WTC11 (cell line): Measurements from ENCODE around the gene PLCD1. TPM values are rescaled to one million over a fixed set of nuclear protein-coding genes. Genes with fewer than 3 reads are reported as not detected.

Experiments
- ATAC-seq: fragments of 200-7000 bp; cut with Tn5 transposase; 2 replicates; pipeline ENCODE4 v1.10.0; 2021; ENCODE audit warnings: mild to moderate bottlenecking, moderate library complexity
- CTCF ChIA-PET: fragments of 300-600 bp; sonication (Branson Sonifier 250); formaldehyde crosslinking; loops from one replicate; lab custom pipeline; 2021; ENCODE audit warnings: antibody characterized with exemption; lab: Charles Lee
- POLR2A ChIA-PET: fragments of 350-600 bp; sonication (Branson Sonifier 250); formaldehyde crosslinking; loops from one replicate; lab custom pipeline; 2021; ENCODE audit warnings: antibody characterized with exemption; lab: Charles Lee
- DNase-seq: peaks from one replicate; pipeline ENCODE4 v3.0.0; 2021; ENCODE audit warnings: low spot score
- H3K27ac Mint-ChIP-seq: 2 replicates; pipeline ENCODE4 v1.8.0; 2021; ENCODE audit warnings: mixed read lengths
- H3K27me3 Mint-ChIP-seq: 2 replicates; pipeline ENCODE4 v1.8.0; 2021; ENCODE audit warnings: low read depth, mild to moderate bottlenecking, moderate library complexity, mixed read lengths
- H3K36me3 Mint-ChIP-seq: 2 replicates; pipeline ENCODE4 v1.8.0; 2021; ENCODE audit warnings: mixed read lengths
- H3K4me1 Mint-ChIP-seq: 2 replicates; pipeline ENCODE4 v1.8.0; 2022; ENCODE audit warnings: mixed read lengths
- H3K4me3 Mint-ChIP-seq: 2 replicates; pipeline ENCODE4 v1.8.0; 2021; ENCODE audit warnings: mild to moderate bottlenecking, moderate library complexity, mixed read lengths
- H3K9me3 Mint-ChIP-seq: 2 replicates; pipeline ENCODE4 v1.8.0; 2021; ENCODE audit warnings: mixed read lengths
- ARID4B ChIP-seq: sonication (generic); formaldehyde crosslinking; IDR thresholded peaks from 2 replicates; pipeline ENCODE4 v1.8.0; 2023; ENCODE audit warnings: missing genetic modification reagents, mild to moderate bottlenecking, borderline replicate concordance
- CREM ChIP-seq: sonication (generic); formaldehyde crosslinking; IDR thresholded peaks from 2 replicates; pipeline ENCODE4 v1.8.1; 2022; ENCODE audit warnings: mild to moderate bottlenecking, missing genetic modification reagents, moderate library complexity
- EMX1 ChIP-seq: fragments of 250-450 bp; sonication (Bioruptor Pico); IDR thresholded peaks from 2 replicates; pipeline ENCODE4 v1.8.0; 2021; ENCODE audit warnings: mild to moderate bottlenecking
- JUN ChIP-seq: sonication (generic); formaldehyde crosslinking; IDR thresholded peaks from 2 replicates; pipeline ENCODE4 v1.8.0; 2023; ENCODE audit warnings: mild to moderate bottlenecking, missing genetic modification reagents
- MLX ChIP-seq: sonication (generic); formaldehyde crosslinking; IDR thresholded peaks from 2 replicates; pipeline ENCODE4 v1.8.1; 2023; ENCODE audit warnings: mild to moderate bottlenecking, missing genetic modification reagents, moderate library complexity
- NFYB ChIP-seq: sonication (generic); formaldehyde crosslinking; conservative IDR thresholded peaks from 2 replicates; pipeline ENCODE4 v1.8.0; 2022; ENCODE audit warnings: low read depth, missing genetic modification reagents
- SMAD4 ChIP-seq: sonication (generic); formaldehyde crosslinking; IDR thresholded peaks from 2 replicates; pipeline ENCODE4 v1.8.0; 2022; ENCODE audit warnings: mild to moderate bottlenecking, missing genetic modification reagents
- TCF7 ChIP-seq: sonication (generic); formaldehyde crosslinking; IDR thresholded peaks from 2 replicates; pipeline ENCODE4 v1.8.0; 2022; ENCODE audit warnings: mild to moderate bottlenecking, low read depth, missing genetic modification reagents, moderate library complexity
- USF1 ChIP-seq: sonication (generic); formaldehyde crosslinking; IDR thresholded peaks from 2 replicates; pipeline ENCODE4 v1.8.0; 2022; ENCODE audit warnings: mild to moderate bottlenecking, missing genetic modification reagents
- USF2 ChIP-seq: sonication (generic); formaldehyde crosslinking; IDR thresholded peaks from 2 replicates; pipeline ENCODE4 v1.8.1; 2023; ENCODE audit warnings: mild to moderate bottlenecking, missing genetic modification reagents, moderate library complexity
- total RNA-seq: library from RNA; stranded (reverse); gene quantifications from 3 replicates; pipeline ENCODE4 v1.2.3, GENCODE V29; 2021

PLCD1 gene
- total RNA-seq, 1 experiment from 2014 or later: 29.9 TPM

- no peak for TF ChIP-seq ARID4B
- no peak for TF ChIP-seq JUN (CRISPR knock-in tag)
- TF ChIP-seq TCF7: no peak
Measured at GRCh38 chr3:38062809-38063208, 33.4 kb upstream of the PLCD1 start (continued).

- TF ChIP-seq USF2 (CRISPR knock-in tag) (no peak), EMX1 (CRISPR knock-in tag) (no peak), MLX (CRISPR knock-in tag) (no peak), CREM (CRISPR knock-in tag) (no peak)
- Mint-ChIP-seq H3K36me3 (peaks cover 6% of the 10 kb centered on the region; the same call in 1 of the 2 replicates), H3K4me1 (no peaks in the 10 kb centered on the region), H3K4me3 (no peak overlapping the region), H3K9me3 (peaks cover 28% of the 10 kb centered on the region), H3K27ac (no peak overlapping the region), H3K27me3 (peaks cover 12% of the 10 kb centered on the region)
- ChIA-PET POLR2A (no interaction called here), CTCF (no interaction called here)
- DNase-seq (no peak), ATAC-seq (no peak)
Measured at GRCh38 chr3:38059591-38059990, 30.1 kb upstream of the PLCD1 start.

GRCh38 chr3:38059148-38059547, 29.7 kb upstream of the PLCD1 start:
- CTCF ChIA-PET: no interaction called here
- Mint-ChIP-seq H3K36me3 (peaks cover 7% of the 10 kb centered on the region), H3K27ac (no peak overlapping the region), H3K4me3 (no peak overlapping the region), H3K27me3 (peaks cover 13% of the 10 kb centered on the region), H3K4me1 (no peaks in the 10 kb centered on the region), H3K9me3 (peaks cover 30% of the 10 kb centered on the region)
- ATAC-seq (no peak), DNase-seq (no peak)
- POLR2A ChIA-PET: no interaction called here
- TF ChIP-seq NFYB (CRISPR knock-in tag) (no peak), SMAD4 (CRISPR knock-in tag) (no peak), USF2 (CRISPR knock-in tag) (peak; percentile 83), USF1 (peak; percentile 66; the same call in 1 of the 2 replicates), ARID4B (no peak)
